Measurements from ENCODE around the gene ATP8B4.
A peak's percentile ranks its signal among the peaks of the same experiment; 100 is the strongest.

The ATP8B4 gene

DNA sequence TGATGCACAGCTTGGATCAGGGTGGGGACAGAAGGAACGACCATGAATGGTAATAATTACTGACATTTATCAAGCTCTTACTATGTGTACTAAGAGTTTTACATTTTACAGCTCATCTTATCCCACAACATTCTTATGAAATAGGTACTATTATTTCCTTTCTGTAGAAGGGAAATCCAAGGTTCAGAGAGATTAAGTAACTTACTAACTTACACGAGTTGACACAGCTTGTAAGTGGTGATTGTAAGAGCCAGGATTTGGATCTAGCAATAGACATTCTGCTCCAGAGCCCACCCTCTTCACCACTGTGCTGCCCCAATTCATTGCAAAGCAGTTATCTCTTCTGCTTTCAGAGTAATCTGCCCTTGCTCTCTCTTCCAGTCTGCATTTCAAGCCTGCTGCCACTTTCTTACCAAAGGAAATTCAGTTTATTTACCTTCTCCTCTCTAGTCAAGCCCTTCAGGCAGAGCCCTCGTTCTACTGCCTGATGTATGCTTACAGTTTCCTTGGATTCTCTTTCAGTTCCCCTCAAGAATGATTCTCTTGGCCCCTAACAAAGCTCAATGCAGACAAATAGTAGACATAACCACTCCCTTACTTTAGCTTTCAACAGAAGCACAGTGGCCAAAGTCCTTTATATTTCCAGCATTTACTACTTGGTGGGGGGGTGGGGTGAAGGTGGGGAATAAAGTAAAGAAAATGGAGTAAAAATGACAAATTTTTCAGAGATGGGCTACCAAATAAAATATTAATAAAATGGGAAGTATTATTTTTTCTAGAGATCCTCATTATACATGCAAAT lies 65.8 kb downstream of the ATP8B4 start:
- H3K4me3 ChIP-seq (ENCODE audit: low read depth, low read length), result no peak overlapping the region
- TF ChIP-seq, protein P1, sequence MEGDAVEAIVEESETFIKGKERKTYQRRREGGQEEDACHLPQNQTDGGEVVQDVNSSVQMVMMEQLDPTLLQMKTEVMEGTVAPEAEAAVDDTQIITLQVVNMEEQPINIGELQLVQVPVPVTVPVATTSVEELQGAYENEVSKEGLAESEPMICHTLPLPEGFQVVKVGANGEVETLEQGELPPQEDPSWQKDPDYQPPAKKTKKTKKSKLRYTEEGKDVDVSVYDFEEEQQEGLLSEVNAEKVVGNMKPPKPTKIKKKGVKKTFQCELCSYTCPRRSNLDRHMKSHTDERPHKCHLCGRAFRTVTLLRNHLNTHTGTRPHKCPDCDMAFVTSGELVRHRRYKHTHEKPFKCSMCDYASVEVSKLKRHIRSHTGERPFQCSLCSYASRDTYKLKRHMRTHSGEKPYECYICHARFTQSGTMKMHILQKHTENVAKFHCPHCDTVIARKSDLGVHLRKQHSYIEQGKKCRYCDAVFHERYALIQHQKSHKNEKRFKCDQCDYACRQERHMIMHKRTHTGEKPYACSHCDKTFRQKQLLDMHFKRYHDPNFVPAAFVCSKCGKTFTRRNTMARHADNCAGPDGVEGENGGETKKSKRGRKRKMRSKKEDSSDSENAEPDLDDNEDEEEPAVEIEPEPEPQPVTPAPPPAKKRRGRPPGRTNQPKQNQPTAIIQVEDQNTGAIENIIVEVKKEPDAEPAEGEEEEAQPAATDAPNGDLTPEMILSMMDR (IDR thresholded peaks at IDR 0.05; ENCODE audit: low read depth, low read length), result no peak

DNA sequence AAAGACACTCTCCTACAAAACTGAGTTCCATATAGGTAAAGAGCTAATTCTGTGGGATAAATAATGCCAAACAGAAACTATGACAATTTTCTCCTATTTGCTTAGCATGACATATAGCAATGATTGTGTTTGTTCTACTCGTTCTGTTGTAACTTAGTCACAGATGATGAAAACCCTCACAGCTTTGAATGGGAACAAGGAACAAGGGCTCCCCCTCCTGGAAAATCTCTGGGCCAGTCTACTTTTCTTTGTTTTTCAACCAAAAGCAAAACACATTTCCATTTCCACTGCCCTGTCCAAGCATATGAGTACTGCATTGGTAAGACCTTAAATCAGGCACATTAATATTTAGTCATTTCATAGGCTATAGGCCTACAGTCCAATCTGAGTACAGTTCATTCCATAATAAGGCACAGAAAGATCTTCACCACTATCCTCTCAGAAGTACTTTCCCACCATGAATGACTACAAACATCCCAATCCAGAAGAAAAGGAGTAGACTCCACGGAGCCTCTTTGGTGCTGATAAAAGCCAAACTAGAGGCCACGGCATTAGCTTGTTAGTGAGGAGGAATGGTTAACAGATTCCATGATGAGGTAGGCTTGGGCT lies 67.1 kb downstream of the ATP8B4 start:
- TF ChIP-seq, protein P1 (IDR thresholded peaks at IDR 0.05; ENCODE audit: low read depth, low read length), result peak; percentile 53
- H3K4me3 ChIP-seq (ENCODE audit: low read depth, low read length), result no peak overlapping the region

DNA sequence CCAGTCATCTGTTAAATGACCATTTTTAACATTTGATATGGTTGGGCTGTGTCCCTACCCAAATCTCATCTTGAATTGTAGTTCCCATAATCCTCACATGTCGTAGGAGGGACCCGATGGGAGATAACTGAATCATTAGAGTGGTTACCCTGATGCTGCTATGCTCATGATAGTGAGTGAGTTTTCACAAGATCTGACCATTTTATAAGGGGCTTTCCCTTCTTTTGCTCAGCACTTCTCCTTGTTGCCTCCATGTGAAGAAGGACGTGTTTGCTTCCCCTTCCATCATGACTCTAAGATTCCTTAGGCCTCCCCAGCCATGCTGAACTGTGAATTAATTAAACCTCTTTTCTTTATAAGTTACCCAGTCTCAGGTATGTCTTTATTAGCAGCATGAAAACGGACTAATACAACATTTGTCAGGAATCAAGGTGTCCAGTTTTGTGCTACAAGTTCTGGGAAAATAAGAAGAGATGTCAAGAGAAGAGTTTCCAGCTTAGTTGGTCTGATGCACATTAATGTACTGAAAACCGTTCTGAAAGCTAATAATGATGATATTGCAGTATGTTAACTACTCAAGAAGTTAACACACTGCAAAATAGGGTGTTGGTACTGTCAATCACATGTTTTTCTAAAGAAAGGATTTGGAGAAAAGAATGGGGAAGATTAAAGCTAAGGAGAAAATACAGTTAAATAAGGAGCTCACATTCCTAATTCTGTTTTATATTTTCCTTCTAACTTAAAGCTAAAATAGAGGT lies 67.9 kb downstream of the ATP8B4 start:
- TF ChIP-seq, protein P1 (IDR thresholded peaks at IDR 0.05; ENCODE audit: low read depth, low read length), result no peak
- no peak overlapping the region for H3K4me3 ChIP-seq (ENCODE audit: low read depth, low read length)

GRCh38 chr15:50049871-50050270 lies 69.2 kb downstream of the ATP8B4 start:
- H3K4me3 ChIP-seq (ENCODE audit: low read depth, low read length), result no peak overlapping the region
- TF ChIP-seq, protein P1 (IDR thresholded peaks at IDR 0.05; ENCODE audit: low read depth, low read length), result no peak

GRCh38 chr15:50046867-50047266 lies 72.2 kb downstream of the ATP8B4 start:
- no peak overlapping the region for H3K4me3 ChIP-seq (ENCODE audit: low read depth, low read length)

GRCh38 chr15:50046159-50046558 lies 72.9 kb downstream of the ATP8B4 start:
- no peak overlapping the region for H3K4me3 ChIP-seq (ENCODE audit: low read depth, low read length)
- TF ChIP-seq, protein P1 (IDR thresholded peaks at IDR 0.05; ENCODE audit: low read depth, low read length), result no peak

More at GRCh38 chr15:50046867-50047266, 72.2 kb downstream of the ATP8B4 start:
- TF ChIP-seq, protein P1 (IDR thresholded peaks at IDR 0.05; ENCODE audit: low read depth, low read length), result no peak

Measured in WI38 (cell line).